ENCODE results near the gene MRPL47.

MRPL47 gene

DNA sequence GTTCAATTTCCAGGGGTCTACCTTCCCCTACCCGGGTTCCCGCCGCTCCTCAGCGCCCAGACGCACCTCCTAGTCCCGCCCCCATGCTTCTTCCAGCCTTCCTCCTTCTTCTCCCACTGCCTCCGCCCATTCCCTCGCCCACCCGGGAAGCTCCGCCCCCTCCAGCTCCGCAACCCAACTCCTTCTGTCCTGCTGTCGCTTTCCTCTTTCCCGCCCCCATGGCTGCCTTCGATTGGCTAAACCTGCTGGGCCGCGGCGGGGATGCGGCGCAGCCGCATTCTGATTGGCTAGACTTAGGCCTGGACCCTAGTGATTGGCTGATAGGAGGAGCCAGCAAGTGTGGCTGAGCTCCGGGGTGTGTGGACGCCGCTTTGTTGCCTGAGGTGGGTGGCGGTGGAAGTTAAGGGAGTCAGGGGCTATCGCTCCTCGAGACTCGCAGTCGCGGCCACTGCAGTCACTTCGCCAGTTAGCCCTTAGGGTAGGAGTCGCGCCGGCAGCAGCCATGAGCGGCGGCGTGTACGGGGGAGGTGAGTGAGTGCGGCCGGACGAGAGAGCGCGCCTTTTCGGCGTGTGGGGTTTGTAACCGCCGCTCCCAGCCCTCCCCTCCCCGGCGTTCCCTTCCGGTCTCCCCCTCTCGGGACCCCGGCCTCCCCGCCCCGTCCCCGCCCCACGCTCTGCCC, 41.7 kb downstream of the MRPL47 start, which contains the start of gene ACTL6A:
TSS of gene ACTL6A (plus strand) at position 336 of the 680 bp plus-strand sequence. CDS start at position 503, 167 bp downstream.
- Histone ChIP-seq H3K9me2 (replicated peaks; ENCODE audit: insufficient read depth, low read length) (no peaks in the 10 kb centered on the region), H4K20me1 (ENCODE audit: low read depth, low read length) (no peaks in the 10 kb centered on the region), H3K4me2 (ENCODE audit: low read depth, low read length, poor library complexity, severe bottlenecking) (peak within 1 kb of the TSS; percentile 96), H3K9me3 (ENCODE audit: insufficient read depth, low read length) (no peaks in the 10 kb centered on the region), H3K9ac (ENCODE audit: low read length) (peak within 1 kb of the TSS; percentile 93), H3K27me3 (ENCODE audit: low read length) (no peaks in the 10 kb centered on the region), H3K4me3 (ENCODE audit: insufficient read depth, low read length, poor library complexity, severe bottlenecking) (peak within 1 kb of the TSS; percentile 86), H3F3A (ENCODE audit: insufficient read depth) (no peaks in the 10 kb centered on the region; the same call in 1 of the 2 replicates), H3K36me3 (ENCODE audit: low read length) (no peaks in the 10 kb centered on the region), H3K79me2 (ENCODE audit: insufficient read depth, low read length) (peaks cover 46% of the 10 kb centered on the region), H3K27ac (ENCODE audit: low read depth, low read length) (peak within 1 kb of the TSS; percentile 80), H2AFZ (ENCODE audit: low read depth, low read length, severe bottlenecking) (peak within 1 kb of the TSS; percentile 84)
- TF ChIP-seq CTCF (IDR thresholded peaks at IDR 0.05; ENCODE audit: insufficient read depth, low read length, poor library complexity, severe bottlenecking) (no peak), EZH2phosphoT487 (conservative IDR thresholded peaks at IDR 0.05; ENCODE audit: low read length) (no peak)

DNA sequence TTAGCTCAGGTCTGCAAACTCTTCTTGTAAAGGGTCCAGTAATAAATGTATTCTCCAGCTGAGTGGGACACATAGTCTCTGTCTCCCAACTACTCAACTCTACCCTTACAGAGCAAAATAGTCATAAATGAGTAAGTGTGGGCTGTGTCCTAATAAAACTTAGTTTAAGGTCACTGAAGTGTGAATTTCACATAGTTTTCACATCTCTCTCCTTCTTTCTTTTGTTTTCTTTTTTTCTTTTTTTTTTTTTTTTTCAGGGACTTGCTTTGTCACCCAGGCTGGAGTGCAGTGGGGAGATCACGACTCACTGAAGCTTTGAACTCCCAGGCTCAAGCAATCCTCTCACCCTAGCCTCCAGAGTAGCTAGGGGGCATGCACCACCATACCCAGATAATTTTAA, 43.6 kb downstream of the MRPL47 start:
- Histone ChIP-seq H2AFZ (ENCODE audit: low read depth, low read length, severe bottlenecking) (no peak overlapping the region), H3K4me3 (ENCODE audit: insufficient read depth, low read length, poor library complexity, severe bottlenecking) (no peak overlapping the region), H3F3A (ENCODE audit: insufficient read depth) (no peaks in the 10 kb centered on the region; the same call in 1 of the 2 replicates), H3K79me2 (ENCODE audit: insufficient read depth, low read length) (peaks cover 27% of the 10 kb centered on the region), H3K36me3 (ENCODE audit: low read length) (no peaks in the 10 kb centered on the region), H4K20me1 (ENCODE audit: low read depth, low read length) (no peaks in the 10 kb centered on the region), H3K4me2 (ENCODE audit: low read depth, low read length, poor library complexity, severe bottlenecking) (no peak overlapping the region), H3K27ac (ENCODE audit: low read depth, low read length) (no peak overlapping the region), H3K27me3 (ENCODE audit: low read length) (no peaks in the 10 kb centered on the region), H3K9ac (ENCODE audit: low read length) (no peak overlapping the region), H3K9me2 (replicated peaks; ENCODE audit: insufficient read depth, low read length) (no peaks in the 10 kb centered on the region), H3K9me3 (ENCODE audit: insufficient read depth, low read length) (no peaks in the 10 kb centered on the region)
- no peak for TF ChIP-seq EZH2phosphoT487 (conservative IDR thresholded peaks at IDR 0.05; ENCODE audit: low read length)
- no peak for TF ChIP-seq CTCF (IDR thresholded peaks at IDR 0.05; ENCODE audit: insufficient read depth, low read length, poor library complexity, severe bottlenecking)

- TF ChIP-seq EZH2phosphoT487 (conservative IDR thresholded peaks at IDR 0.05; ENCODE audit: low read length) (no peak), CTCF (IDR thresholded peaks at IDR 0.05; ENCODE audit: insufficient read depth, low read length, poor library complexity, severe bottlenecking) (peak; percentile 64)
- H2AFZ ChIP-seq (ENCODE audit: low read depth, low read length, severe bottlenecking) = no peak overlapping the region
These were observed 45.6 kb downstream of the MRPL47 start for GRCh38 chr3:179558742-179559364.

More at GRCh38 chr3:179558742-179559364, 45.6 kb downstream of the MRPL47 start:
- Histone ChIP-seq H3K9me2 (replicated peaks; ENCODE audit: insufficient read depth, low read length) (no peaks in the 10 kb centered on the region), H3K36me3 (ENCODE audit: low read length) (no peaks in the 10 kb centered on the region), H3K4me3 (ENCODE audit: insufficient read depth, low read length, poor library complexity, severe bottlenecking) (no peak overlapping the region), H4K20me1 (ENCODE audit: low read depth, low read length) (no peaks in the 10 kb centered on the region), H3K9ac (ENCODE audit: low read length) (no peak overlapping the region), H3K4me2 (ENCODE audit: low read depth, low read length, poor library complexity, severe bottlenecking) (no peak overlapping the region), H3K9me3 (ENCODE audit: insufficient read depth, low read length) (no peaks in the 10 kb centered on the region), H3K27me3 (ENCODE audit: low read length) (no peaks in the 10 kb centered on the region), H3K79me2 (ENCODE audit: insufficient read depth, low read length) (peaks cover 7% of the 10 kb centered on the region), H3K27ac (ENCODE audit: low read depth, low read length) (no peak overlapping the region), H3F3A (ENCODE audit: insufficient read depth) (no peaks in the 10 kb centered on the region; the same call in 1 of the 2 replicates)
